Measurements from ENCODE around the gene AP3B1.

Gene AP3B1

GRCh38 chr5:77995793-77996409 lies 298.6 kb downstream of the AP3B1 start:
- DNase-seq: no peak

- no peak for DNase-seq
These were observed 299.6 kb downstream of the AP3B1 start for GRCh38 chr5:77994943-77995342.

GRCh38 chr5:77993855-77994318 lies 300.6 kb downstream of the AP3B1 start:
- no peak for DNase-seq

- no peak for DNase-seq
These were observed 301.2 kb downstream of the AP3B1 start for GRCh38 chr5:77993141-77993854.

GRCh38 chr5:77991084-77991483 lies 303.4 kb downstream of the AP3B1 start:
- no peak for DNase-seq

- DNase-seq: no peak
These were observed 304.5 kb downstream of the AP3B1 start for GRCh38 chr5:77990020-77990419.

- no peak for DNase-seq
These were observed 306.5 kb downstream of the AP3B1 start for GRCh38 chr5:77987988-77988387.

GRCh38 chr5:77987331-77987730 lies 307.2 kb downstream of the AP3B1 start:
- DNase-seq: no peak

- no peak for DNase-seq
These were observed 308.2 kb downstream of the AP3B1 start for GRCh38 chr5:77986261-77986660.

- no peak for DNase-seq
These were observed 309.3 kb downstream of the AP3B1 start for GRCh38 chr5:77985247-77985646.

- DNase-seq: no peak
These were observed 309.9 kb downstream of the AP3B1 start for GRCh38 chr5:77984587-77984986.

GRCh38 chr5:77983482-77984199 lies 310.9 kb downstream of the AP3B1 start:
- no peak for DNase-seq

- no peak for DNase-seq
These were observed 312.7 kb downstream of the AP3B1 start for GRCh38 chr5:77981820-77982219.

- no peak for DNase-seq
These were observed 319.9 kb downstream of the AP3B1 start for GRCh38 chr5:77974576-77974975.

- DNase-seq: no peak
These were observed 321.3 kb downstream of the AP3B1 start for GRCh38 chr5:77973253-77973609.

- no peak for DNase-seq
These were observed 321.8 kb downstream of the AP3B1 start for GRCh38 chr5:77972469-77973252.

GRCh38 chr5:77971776-77972468 lies 322.6 kb downstream of the AP3B1 start:
- no peak for DNase-seq

- DNase-seq: no peak
These were observed 323.6 kb downstream of the AP3B1 start for GRCh38 chr5:77970891-77971290.

GRCh38 chr5:77963795-77964194 lies 330.7 kb downstream of the AP3B1 start:
- DNase-seq: no peak

- no peak for DNase-seq
These were observed 333.6 kb downstream of the AP3B1 start for GRCh38 chr5:77960863-77961396.

- DNase-seq: no peak
These were observed 334.2 kb downstream of the AP3B1 start for GRCh38 chr5:77960305-77960704.

- no peak for DNase-seq
These were observed 335.7 kb downstream of the AP3B1 start for GRCh38 chr5:77958642-77959330.

All from activated gamma-delta T cell treated with Interleukin-2 at 50 U/mL for 16 hours (primary cell).